GM21515 (cell line): ENCODE results near the gene TSEN2.
"Not testable (repeated sequence)": the region's sequence is repeated elsewhere in the genome, so short reads cannot be mapped to it uniquely, and the experiment has no call there.

Experiments
- ATAC-seq: cut with Tn5 transposase; IDR thresholded peaks from one replicate; pipeline ENCODE4 v1.9.1; 2021; ENCODE audit not compliant: unreplicated experiment

TSEN2 gene

DNA sequence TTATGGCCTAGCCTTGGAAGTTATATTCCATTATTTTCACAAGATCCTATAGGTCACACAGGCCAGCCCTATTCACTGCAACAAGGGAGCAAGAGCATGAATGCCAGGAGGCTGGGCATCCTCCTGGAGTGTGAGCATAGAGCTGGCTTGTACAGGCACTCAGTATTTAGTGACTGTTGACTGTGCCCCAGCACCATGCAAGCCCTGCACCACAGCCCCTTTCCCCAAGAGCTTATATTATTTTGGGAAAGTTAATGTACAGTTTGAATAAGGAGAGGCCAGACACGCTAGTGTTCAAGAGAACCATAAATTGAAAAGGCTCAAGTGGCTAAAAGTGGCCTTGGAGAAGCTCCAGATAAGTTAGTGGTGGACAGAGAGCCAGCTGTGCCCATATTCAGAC, 32.3 kb upstream of the TSEN2 start:
- ATAC-seq: no peak

DNA sequence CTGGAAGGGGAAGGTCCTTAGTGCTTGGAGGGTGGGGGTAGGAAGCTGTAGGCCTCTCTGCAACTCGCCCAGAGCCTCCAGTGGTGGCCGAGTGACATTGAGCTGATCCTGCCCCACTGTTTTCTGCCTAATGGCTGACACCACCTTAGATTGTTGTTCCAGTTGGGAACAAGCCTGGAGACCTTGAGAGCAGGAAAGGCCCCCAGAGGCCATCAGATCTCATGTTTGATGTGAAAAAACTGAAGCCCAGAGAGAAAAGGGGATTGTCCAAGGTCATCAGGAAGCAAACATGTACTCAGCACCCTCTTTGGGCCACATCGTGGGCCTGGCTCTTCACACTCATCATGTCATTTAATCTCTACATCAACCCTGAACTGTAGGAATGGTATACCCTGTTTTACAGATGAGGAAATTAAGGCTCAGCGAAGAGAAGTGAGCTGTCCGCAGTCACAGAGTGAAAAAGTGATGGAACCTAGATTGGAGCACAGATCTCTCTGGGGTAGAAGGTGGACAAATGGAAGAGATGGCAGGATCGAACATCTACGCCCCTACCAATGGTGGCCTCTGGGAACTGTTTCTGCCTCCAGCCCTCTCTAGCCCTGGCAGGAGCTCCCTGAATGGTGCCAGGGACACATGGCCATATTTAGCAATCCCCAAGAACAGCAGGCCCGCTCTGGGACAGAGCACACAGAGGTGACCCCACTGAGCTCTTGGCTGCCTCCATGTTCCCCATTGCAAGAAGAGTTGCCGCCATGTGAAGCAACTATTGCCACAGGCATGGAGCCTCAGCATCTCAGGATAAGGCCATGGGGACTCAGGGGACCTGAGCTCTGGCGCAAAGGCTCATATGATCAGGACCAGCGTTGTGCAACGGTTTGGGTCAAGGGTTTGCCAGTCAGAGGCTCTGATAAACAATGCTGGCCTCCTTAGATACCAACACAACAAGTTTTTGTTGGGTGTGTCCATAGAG, 31.6 kb upstream of the TSEN2 start:
- no peak for ATAC-seq

DNA sequence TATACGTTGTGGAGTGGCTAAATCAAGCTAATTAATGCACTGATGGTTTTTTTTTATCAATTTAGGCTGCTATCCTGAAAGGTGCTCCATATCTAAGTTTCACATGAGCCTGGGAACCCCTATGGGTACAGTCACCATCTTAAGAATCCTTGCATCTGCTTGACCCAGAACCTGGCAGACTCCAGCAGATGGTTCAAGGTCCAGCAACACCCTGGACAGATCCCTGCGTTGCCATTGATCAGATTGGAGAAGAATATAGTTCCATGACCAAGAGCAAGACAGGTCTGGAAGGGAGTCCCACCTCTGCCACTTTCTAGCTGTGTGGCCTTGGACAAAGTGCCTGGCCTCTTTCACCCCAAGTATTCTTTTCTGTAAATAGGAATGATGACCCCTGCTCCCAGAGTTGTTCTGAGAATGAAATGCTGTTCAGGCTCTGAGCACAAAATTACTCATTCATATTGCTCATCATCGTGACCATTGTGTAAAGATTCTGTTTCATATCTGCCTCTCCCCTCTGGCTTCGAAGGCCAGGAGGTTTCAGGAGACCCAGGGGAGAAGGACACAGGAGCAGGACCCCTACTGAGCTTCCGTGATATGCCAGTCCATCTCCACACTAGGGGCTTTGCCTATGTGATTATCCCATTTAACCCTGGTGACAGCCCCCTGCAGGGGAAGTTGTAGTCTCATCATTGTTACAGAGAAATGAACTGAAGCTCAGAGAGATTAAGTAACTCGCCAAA, 30.0 kb upstream of the TSEN2 start:
- no peak for ATAC-seq

GRCh38 chr3:12454816-12455121, 29.5 kb upstream of the TSEN2 start:
- ATAC-seq: no peak

DNA sequence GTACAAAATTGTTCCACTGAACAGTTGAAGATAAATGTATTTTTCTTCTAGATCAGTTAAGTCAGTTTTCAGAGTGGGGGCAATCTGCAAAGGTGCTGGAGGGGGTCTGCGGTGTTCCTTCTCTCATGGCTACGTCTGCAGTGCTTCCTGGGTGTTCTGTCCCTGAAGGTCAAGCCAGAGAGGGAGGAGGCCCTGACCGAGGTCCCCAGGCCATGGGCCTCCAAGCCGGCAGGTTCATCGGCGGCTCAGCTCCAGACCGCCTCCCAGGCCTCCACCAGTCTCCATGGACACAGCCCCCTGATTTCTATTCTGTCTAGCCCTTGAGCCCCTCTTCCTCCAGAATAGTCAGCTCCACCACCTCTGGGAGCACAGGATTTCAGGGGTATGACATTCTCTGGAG, 28.5 kb upstream of the TSEN2 start:
- no peak for ATAC-seq

DNA sequence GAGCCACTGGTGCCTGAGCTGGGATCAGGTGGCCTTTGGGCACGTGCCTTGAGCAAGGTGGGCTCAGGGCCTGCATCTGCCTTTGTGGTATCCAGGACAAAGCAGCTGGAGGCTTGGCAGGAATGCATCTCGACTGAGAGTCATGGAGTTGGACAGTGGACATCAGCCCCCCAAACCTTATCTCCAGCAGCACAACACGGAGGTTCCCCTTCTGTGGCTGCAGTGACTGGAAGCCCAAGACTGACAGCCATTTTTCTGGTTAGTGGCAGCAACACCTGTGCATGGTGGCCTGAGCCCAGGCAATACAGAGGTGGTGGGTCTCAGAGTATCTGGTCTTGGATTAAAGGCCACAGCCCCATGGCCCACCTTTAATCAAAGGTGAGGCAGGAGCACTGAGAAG, 27.8 kb upstream of the TSEN2 start:
- no peak for ATAC-seq

- not testable (repeated sequence) for ATAC-seq
These were observed 26.9 kb upstream of the TSEN2 start for GRCh38 chr3:12457380-12457779.

- ATAC-seq: no peak
These were observed 25.4 kb upstream of the TSEN2 start for GRCh38 chr3:12458901-12459300.

DNA sequence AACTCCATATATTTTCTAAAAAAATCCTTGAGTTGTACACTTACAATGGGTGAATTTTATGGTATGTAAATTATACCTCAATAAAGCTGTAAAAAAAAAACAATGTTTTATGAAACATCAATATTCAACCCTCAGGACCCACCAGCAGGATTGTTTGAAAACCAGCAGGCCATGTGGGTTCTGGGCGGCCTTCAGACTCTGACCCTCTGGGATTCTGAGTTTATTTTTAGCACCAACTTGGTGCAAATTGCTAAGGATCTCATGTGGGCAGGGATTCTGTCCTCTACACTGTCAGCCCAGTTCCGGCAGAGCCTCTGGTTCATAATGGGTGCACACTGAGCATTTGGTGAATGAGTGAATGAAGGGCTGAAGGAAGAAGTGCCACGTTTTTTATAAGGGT, 24.2 kb upstream of the TSEN2 start:
- ATAC-seq: no peak

- no peak for ATAC-seq
These were observed 23.1 kb upstream of the TSEN2 start for GRCh38 chr3:12461097-12461649.

DNA sequence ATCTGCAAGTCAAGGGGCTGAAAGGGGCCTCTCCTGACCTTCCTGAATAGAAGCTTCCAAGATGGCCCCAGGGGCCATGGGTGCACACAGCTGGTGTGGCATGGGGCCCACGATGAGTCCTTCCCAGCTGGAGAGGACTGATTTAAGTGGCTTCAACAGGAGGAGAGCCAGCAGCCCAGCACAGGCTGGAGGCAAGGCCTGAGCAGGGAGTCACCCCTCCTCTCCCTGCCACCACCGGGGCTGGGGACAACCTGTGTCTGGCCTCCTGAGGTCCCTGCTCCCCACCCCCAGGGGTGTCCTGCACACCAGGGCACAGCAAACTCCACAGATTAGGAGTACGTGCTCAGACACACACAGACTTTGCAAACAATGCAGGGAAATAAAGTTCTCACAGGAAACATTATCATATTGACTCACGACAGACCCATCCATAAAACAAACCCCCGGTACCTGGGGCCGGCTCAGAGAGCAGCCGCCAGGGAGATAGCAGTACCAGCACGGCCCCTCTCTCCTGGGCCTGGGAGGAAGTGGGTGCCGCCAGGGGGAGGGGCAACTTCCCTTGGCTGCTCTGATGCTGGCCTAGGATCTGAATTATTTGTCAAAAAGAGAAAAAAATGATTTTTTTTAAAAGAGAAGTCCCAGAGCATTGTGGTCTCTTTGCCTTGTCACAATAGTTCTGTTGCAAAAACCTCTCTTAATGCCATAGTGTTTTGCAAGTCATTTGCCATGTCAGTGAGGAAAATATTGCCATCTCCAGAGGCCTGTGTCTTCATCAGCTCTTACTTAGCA, 21.9 kb upstream of the TSEN2 start:
- no peak for ATAC-seq

DNA sequence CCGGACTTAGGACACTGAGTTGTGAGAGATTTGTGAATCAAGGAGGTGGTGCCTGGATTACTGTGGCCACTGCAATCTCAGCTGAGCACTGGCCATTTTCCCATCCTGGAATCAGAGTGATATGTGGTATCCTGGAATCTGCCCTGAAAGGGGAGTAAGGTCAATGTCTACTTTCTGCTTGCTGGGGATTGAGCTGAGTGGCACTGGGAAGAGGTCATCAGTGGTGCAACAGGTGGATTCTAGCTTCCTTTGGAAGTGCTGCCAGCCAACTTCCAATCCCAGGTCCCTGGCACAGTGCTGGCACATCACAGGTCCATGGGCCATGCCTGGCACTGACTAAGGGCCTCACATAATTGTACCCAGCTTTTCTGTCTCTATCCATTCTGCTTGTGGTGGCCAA, 20.6 kb upstream of the TSEN2 start:
- ATAC-seq: no peak

GRCh38 chr3:12464181-12464580, 20.1 kb upstream of the TSEN2 start:
- ATAC-seq: no peak

GRCh38 chr3:12465151-12465835, 19.0 kb upstream of the TSEN2 start:
- ATAC-seq: no peak

DNA sequence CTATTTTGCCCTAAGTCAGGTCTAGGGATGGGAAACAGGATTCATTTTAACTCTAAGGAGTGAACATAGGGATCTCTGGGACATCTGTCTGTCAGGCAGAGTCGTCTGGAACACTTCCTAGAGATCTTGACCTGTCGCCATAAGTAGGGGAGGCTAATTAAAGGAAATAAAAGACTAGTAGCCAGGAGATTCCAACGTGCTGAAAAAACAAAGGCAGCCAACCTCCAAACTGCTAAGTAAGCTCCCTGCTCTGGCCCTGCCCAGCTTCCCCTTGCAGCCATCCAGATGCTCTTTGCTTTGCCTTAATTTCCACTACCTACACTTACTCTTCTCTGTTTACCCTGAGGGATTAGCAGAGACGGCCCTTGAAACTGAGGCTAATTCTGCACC, 18.4 kb upstream of the TSEN2 start:
- ATAC-seq: no peak

DNA sequence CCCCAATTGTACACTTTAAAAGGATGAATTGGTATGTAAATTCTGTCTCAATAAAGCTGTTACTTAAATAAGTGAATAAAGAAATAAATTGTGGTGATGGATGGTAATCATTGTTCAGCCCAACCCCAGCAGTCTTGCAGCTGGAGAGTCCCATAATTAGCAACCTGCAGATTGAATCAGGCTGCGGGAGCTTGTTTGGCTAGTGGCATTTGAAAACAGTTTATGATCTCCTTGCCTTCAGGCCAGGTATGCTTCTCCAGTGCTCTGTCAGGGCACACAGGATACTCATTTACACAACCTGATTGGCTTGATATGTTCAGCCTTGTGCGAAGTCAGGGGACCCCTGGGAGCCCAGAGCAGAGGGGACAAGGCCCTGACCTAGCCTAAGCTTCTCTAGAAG, 16.5 kb upstream of the TSEN2 start:
- no peak for ATAC-seq

DNA sequence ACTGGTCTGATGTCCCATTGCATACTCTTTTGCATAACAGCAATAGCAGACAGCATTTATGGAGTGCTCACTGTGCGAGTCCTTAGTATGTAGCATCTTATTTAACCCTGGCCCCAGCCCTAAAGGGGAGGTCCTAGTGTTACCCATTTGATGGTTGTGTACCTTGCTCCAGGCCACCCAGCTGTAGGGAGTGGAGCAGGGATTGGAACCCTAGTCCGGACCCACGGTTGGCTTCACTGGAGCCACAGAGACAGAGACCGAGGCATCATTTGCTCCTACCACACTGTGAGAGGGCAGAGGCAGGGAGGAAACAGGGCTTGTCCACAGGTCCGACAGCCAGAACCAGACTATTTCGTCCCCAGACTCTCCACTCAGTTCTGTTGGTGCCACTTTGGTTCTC, 16.0 kb upstream of the TSEN2 start:
- no peak for ATAC-seq

GRCh38 chr3:12468757-12469156, 15.5 kb upstream of the TSEN2 start:
- no peak for ATAC-seq

GRCh38 chr3:12469222-12469621, 15.1 kb upstream of the TSEN2 start:
- ATAC-seq: not testable (repeated sequence)

- ATAC-seq: no peak
These were observed 14.2 kb upstream of the TSEN2 start for GRCh38 chr3:12470111-12470510.

DNA sequence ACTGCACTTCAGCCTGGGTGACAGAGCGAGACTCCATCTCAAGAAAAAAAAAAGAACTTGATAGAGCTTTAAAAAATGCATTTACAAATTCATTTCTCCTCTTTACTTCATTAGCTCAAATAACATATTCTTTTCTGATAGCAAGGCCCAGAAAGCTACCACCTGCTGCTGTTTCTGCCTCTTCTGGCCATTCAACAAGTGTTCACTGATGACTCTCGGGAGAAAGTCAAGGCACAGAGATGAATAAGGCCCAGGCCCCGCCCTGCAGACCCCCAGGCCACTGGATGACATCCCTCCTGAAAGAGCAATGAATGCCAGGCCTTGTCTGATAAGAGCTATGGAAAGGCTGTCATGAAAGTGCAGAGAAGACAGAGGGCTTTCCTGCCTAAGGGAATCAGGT, 13.6 kb upstream of the TSEN2 start:
- no peak for ATAC-seq
